Activated CD8-positive, alpha-beta memory T cell treated with anti-CD3 and anti-CD28 coated beads, Interleukin-2, amount 50 U/mL, for 1 hour (primary cell): ENCODE measurements around the gene OR2J2.
"Not testable (repeated sequence)": the region's sequence is repeated elsewhere in the genome, so short reads cannot be mapped to it uniquely, and the experiment has no call there.

ENCODE experiments used
- DNase-seq: peaks from one replicate; pipeline ENCODE4 v3.0.0-alpha.2; 2020; ENCODE audit errors: extremely low read depth

Gene OR2J2

GRCh38 chr6:29170607-29171006 is at the start of gene OR2J2:
TSS of gene OR2J2 (plus strand) at chr6:29170907. CDS start at chr6:29173636, 2,729 bp downstream.
- not testable (repeated sequence) for DNase-seq

GRCh38 chr6:29129326-29130012 is 41.2 kb upstream of the OR2J2 start:
- no peak for DNase-seq

- no peak for DNase-seq
Measured at GRCh38 chr6:29130644-29131043, 40.1 kb upstream of the OR2J2 start.

- no peak for DNase-seq
Measured at GRCh38 chr6:29131691-29132090, 39.0 kb upstream of the OR2J2 start.

GRCh38 chr6:29137724-29138123 is 33.0 kb upstream of the OR2J2 start:
- no peak for DNase-seq

- DNase-seq = no peak
Measured at GRCh38 chr6:29141606-29142005, 29.1 kb upstream of the OR2J2 start.

- DNase-seq = no peak
Measured at GRCh38 chr6:29142309-29142708, 28.4 kb upstream of the OR2J2 start.

GRCh38 chr6:29146179-29146578 is 24.5 kb upstream of the OR2J2 start:
- no peak for DNase-seq

- no peak for DNase-seq
Measured at GRCh38 chr6:29147074-29147473, 23.6 kb upstream of the OR2J2 start.

- DNase-seq = not testable (repeated sequence)
Measured at GRCh38 chr6:29149444-29149843, 21.3 kb upstream of the OR2J2 start.

GRCh38 chr6:29153083-29153482 is 17.6 kb upstream of the OR2J2 start:
- DNase-seq = no peak

GRCh38 chr6:29155182-29155581 is 15.5 kb upstream of the OR2J2 start:
- not testable (repeated sequence) for DNase-seq

GRCh38 chr6:29159922-29160321 is 10.8 kb upstream of the OR2J2 start:
- not testable (repeated sequence) for DNase-seq

- DNase-seq = not testable (repeated sequence)
Measured at GRCh38 chr6:29165571-29165970, 5.1 kb upstream of the OR2J2 start.

- no peak for DNase-seq
Measured at GRCh38 chr6:29171736-29172135, 1.0 kb downstream of the OR2J2 start.

GRCh38 chr6:29183594-29183993 is 12.9 kb downstream of the OR2J2 start:
- no peak for DNase-seq

- DNase-seq = not testable (repeated sequence)
Measured at GRCh38 chr6:29188659-29189058, 18.0 kb downstream of the OR2J2 start.

GRCh38 chr6:29200767-29201662 is 30.3 kb downstream of the OR2J2 start:
- no peak for DNase-seq

- DNase-seq = no peak
Measured at GRCh38 chr6:29201966-29202365, 31.3 kb downstream of the OR2J2 start.

GRCh38 chr6:29211488-29211887 is 40.8 kb downstream of the OR2J2 start:
- no peak for DNase-seq

- no peak for DNase-seq
Measured at GRCh38 chr6:29216528-29216927, 45.8 kb downstream of the OR2J2 start.

- DNase-seq = not testable (repeated sequence)
Measured at GRCh38 chr6:29217242-29217641, 46.5 kb downstream of the OR2J2 start.

GRCh38 chr6:29218056-29218455 is 47.3 kb downstream of the OR2J2 start:
- DNase-seq = not testable (repeated sequence)
